ENCODE measurements around the gene CHRM3. TPM values are rescaled to one million over a fixed set of nuclear protein-coding genes. Genes with fewer than 3 reads are reported as not detected.

Gene CHRM3
- total RNA-seq, 2 donors from 2014 or later: 2.0 to 5.5 TPM

- no peak for DNase-seq
- Mint-ChIP-seq H3K4me3 (no peak overlapping the region), H3K27me3 (ENCODE audit: insufficient read depth) (no peaks in the 10 kb centered on the region), H3K9me3 (no peaks in the 10 kb centered on the region), H3K36me3 (ENCODE audit: low read depth) (no peaks in the 10 kb centered on the region), H3K4me1 (no peaks in the 10 kb centered on the region), H3K27ac (no peak overlapping the region)
- Histone ChIP-seq H3K9me3 (ENCODE audit: control insufficient read depth, low read length) (no peaks in the 10 kb centered on the region), H3K4me3 (ENCODE audit: low read length) (no peak overlapping the region), H3K4me1 (ENCODE audit: control insufficient read depth, insufficient read depth, low read length) (no peaks in the 10 kb centered on the region), H3K36me3 (ENCODE audit: control insufficient read depth, insufficient read depth, low read length) (no peaks in the 10 kb centered on the region), H3K27ac (ENCODE audit: low read depth, low read length) (no peak overlapping the region), H3K27me3 (ENCODE audit: control insufficient read depth, insufficient read depth, low read length, poor library complexity, severe bottlenecking) (no peaks in the 10 kb centered on the region), H3K9ac (ENCODE audit: extremely low read depth, low read length, poor library complexity, severe bottlenecking) (no peak overlapping the region)
- WGBS, 2 experiments (ENCODE audit: insufficient coverage in 1 of 2, insufficient read length in 1 of 2): 80 to 92% methylated on average over 1 to 6 of the region's 6 CpGs
- no peak for TF ChIP-seq CTCF (conservative IDR thresholded peaks at IDR 0.05)
Observed at GRCh38 chr1:239348635-239349353, 37.6 kb upstream of the CHRM3 start.

GRCh38 chr1:239349699-239350098 lies 36.7 kb upstream of the CHRM3 start:
- H3K27ac ChIP-seq (ENCODE audit: low read depth, low read length): no peak overlapping the region
- H3K4me3 Mint-ChIP-seq: no peak overlapping the region
- no peaks in the 10 kb centered on the region for H3K9me3 Mint-ChIP-seq
- no peak for TF ChIP-seq CTCF (conservative IDR thresholded peaks at IDR 0.05)
- H3K27me3 ChIP-seq (ENCODE audit: control insufficient read depth, insufficient read depth, low read length, poor library complexity, severe bottlenecking): no peaks in the 10 kb centered on the region
- H3K36me3 Mint-ChIP-seq (ENCODE audit: low read depth): no peaks in the 10 kb centered on the region
- no peak overlapping the region for H3K4me3 ChIP-seq (ENCODE audit: low read length)
- DNase-seq: no peak
- no peaks in the 10 kb centered on the region for H3K4me1 ChIP-seq (ENCODE audit: control insufficient read depth, insufficient read depth, low read length)
- no peaks in the 10 kb centered on the region for H3K4me1 Mint-ChIP-seq
- no peaks in the 10 kb centered on the region for H3K36me3 ChIP-seq (ENCODE audit: control insufficient read depth, insufficient read depth, low read length)
- H3K9ac ChIP-seq (ENCODE audit: extremely low read depth, low read length, poor library complexity, severe bottlenecking): no peak overlapping the region
- no peak overlapping the region for H3K27ac Mint-ChIP-seq
- H3K27me3 Mint-ChIP-seq (ENCODE audit: insufficient read depth): no peaks in the 10 kb centered on the region
- H3K9me3 ChIP-seq (ENCODE audit: control insufficient read depth, low read length): no peaks in the 10 kb centered on the region
- 87 to 99% methylated on average over 3 to 5 of the region's 6 CpGs for WGBS, 2 experiments (ENCODE audit: insufficient coverage in 1 of 2, insufficient read length in 1 of 2)

GRCh38 chr1:239353536-239353935 lies 32.8 kb upstream of the CHRM3 start:
- Histone ChIP-seq H3K36me3 (ENCODE audit: control insufficient read depth, insufficient read depth, low read length) (no peaks in the 10 kb centered on the region), H3K4me1 (ENCODE audit: control insufficient read depth, insufficient read depth, low read length) (no peaks in the 10 kb centered on the region), H3K27ac (ENCODE audit: low read depth, low read length) (no peak overlapping the region), H3K9ac (ENCODE audit: extremely low read depth, low read length, poor library complexity, severe bottlenecking) (no peak overlapping the region), H3K4me3 (ENCODE audit: low read length) (no peak overlapping the region), H3K9me3 (ENCODE audit: control insufficient read depth, low read length) (no peaks in the 10 kb centered on the region), H3K27me3 (ENCODE audit: control insufficient read depth, insufficient read depth, low read length, poor library complexity, severe bottlenecking) (no peaks in the 10 kb centered on the region)
- Mint-ChIP-seq H3K9me3 (no peaks in the 10 kb centered on the region), H3K27ac (no peak overlapping the region), H3K36me3 (ENCODE audit: low read depth) (no peaks in the 10 kb centered on the region), H3K27me3 (ENCODE audit: insufficient read depth) (no peaks in the 10 kb centered on the region), H3K4me1 (no peaks in the 10 kb centered on the region), H3K4me3 (no peak overlapping the region)
- no peak for DNase-seq
- 80 to 96% methylated on average over 2 to 3 of the region's 3 CpGs for WGBS, 2 experiments (ENCODE audit: insufficient coverage in 1 of 2, insufficient read length in 1 of 2)
- no peak for TF ChIP-seq CTCF (conservative IDR thresholded peaks at IDR 0.05)
